Glutamatergic neuron (in vitro differentiated cells): ENCODE measurements around the gene QKI. TPM values are rescaled to one million over a fixed set of nuclear protein-coding genes. Genes with fewer than 3 reads are reported as not detected.

ENCODE experiments used
- DNase-seq: peaks from one replicate; pipeline ENCODE4 v3.0.0; 2022
- H3K27ac Mint-ChIP-seq: one replicate; pipeline ENCODE4 v1.8.0; 2020; ENCODE audit warnings: mild to moderate bottlenecking, mixed read lengths, inconsistent platforms; ENCODE audit not compliant: unreplicated experiment
- H3K27me3 Mint-ChIP-seq: one replicate; pipeline ENCODE4 v1.8.0; 2020; ENCODE audit warnings: mild to moderate bottlenecking, moderate library complexity, mixed read lengths, inconsistent platforms; ENCODE audit not compliant: unreplicated experiment
- H3K36me3 Mint-ChIP-seq: one replicate; pipeline ENCODE4 v1.8.0; 2020; ENCODE audit warnings: mild to moderate bottlenecking, mixed read lengths, inconsistent platforms; ENCODE audit not compliant: unreplicated experiment
- H3K4me1 Mint-ChIP-seq: one replicate; pipeline ENCODE4 v1.8.0; 2020; ENCODE audit warnings: mild to moderate bottlenecking, low read depth, mixed read lengths, inconsistent platforms; ENCODE audit not compliant: unreplicated experiment
- H3K4me3 Mint-ChIP-seq: one replicate; pipeline ENCODE4 v1.8.0; 2020; ENCODE audit warnings: mild to moderate bottlenecking, mixed read lengths, inconsistent platforms; ENCODE audit not compliant: unreplicated experiment
- H3K9me3 Mint-ChIP-seq: one replicate; pipeline ENCODE4 v1.8.0; 2020; ENCODE audit warnings: mild to moderate bottlenecking, moderate library complexity, mixed read lengths, inconsistent platforms; ENCODE audit not compliant: unreplicated experiment
- CTCF ChIP-seq: fragments of 200-600 bp; sonication (generic); IDR thresholded peaks from one replicate; pipeline ENCODE4 v1.5.0; 2021; ENCODE audit not compliant: partially characterized antibody, unreplicated experiment
- long read RNA-seq: library from polyadenylated mRNA; unstranded; transcript quantifications from one replicate; pipeline ENCODE4 v2.0.0, GENCODE V29; 2020; ENCODE audit not compliant: unreplicated experiment
- total RNA-seq: library from RNA; stranded (reverse); fragmentation: NEBNext Ultra II Directional; extraction: Animal tissue kit (Norgen Biotek cat#: 25700); gene quantifications from one replicate; pipeline ENCODE4 v1.2.1, GENCODE V29; 2021; ENCODE audit not compliant: unreplicated experiment

QKI gene
- total RNA-seq, result 50.5 TPM
- long read RNA-seq, result 0 reads

- peak within 1 kb of the TSS; percentile 76 for H3K4me3 Mint-ChIP-seq
- H3K36me3 Mint-ChIP-seq, result no peaks in the 10 kb centered on the region
- H3K9me3 Mint-ChIP-seq, result peaks cover 13% of the 10 kb centered on the region
- peaks cover 6% of the 10 kb centered on the region for H3K27me3 Mint-ChIP-seq
- no peak within 1 kb of the TSS for H3K27ac Mint-ChIP-seq
- peak; percentile 80 for DNase-seq
- no peak for TF ChIP-seq CTCF
- peaks cover 16% of the 10 kb centered on the region for H3K4me1 Mint-ChIP-seq
Observed at GRCh38 chr6:163414117-163414945, at the start of gene QKI. TSS of gene QKI (plus strand) at chr6:163414718. CDS start at chr6:163415194, 476 bp downstream.

- DNase-seq, result no peak
- no peak for TF ChIP-seq CTCF
- no peaks in the 10 kb centered on the region for H3K27me3 Mint-ChIP-seq
- no peak overlapping the region for H3K4me3 Mint-ChIP-seq
- H3K36me3 Mint-ChIP-seq, result no peaks in the 10 kb centered on the region
- peaks cover 8% of the 10 kb centered on the region for H3K9me3 Mint-ChIP-seq
- peaks cover 21% of the 10 kb centered on the region for H3K4me1 Mint-ChIP-seq
- H3K27ac Mint-ChIP-seq, result no peak overlapping the region
Observed at GRCh38 chr6:163366288-163366687, 48.2 kb upstream of the QKI start.

GRCh38 chr6:163367497-163368183, 46.9 kb upstream of the QKI start:
- no peak overlapping the region for H3K27ac Mint-ChIP-seq
- H3K36me3 Mint-ChIP-seq, result no peaks in the 10 kb centered on the region
- DNase-seq, result no peak
- H3K4me1 Mint-ChIP-seq, result peaks cover 22% of the 10 kb centered on the region
- no peak overlapping the region for H3K4me3 Mint-ChIP-seq
- H3K27me3 Mint-ChIP-seq, result no peaks in the 10 kb centered on the region
- H3K9me3 Mint-ChIP-seq, result peaks cover 8% of the 10 kb centered on the region
- no peak for TF ChIP-seq CTCF

GRCh38 chr6:163369141-163369540, 45.4 kb upstream of the QKI start:
- no peak for DNase-seq
- Mint-ChIP-seq H3K4me3 (no peak overlapping the region), H3K4me1 (peaks cover 22% of the 10 kb centered on the region), H3K27ac (peak overlapping the region; percentile 21), H3K9me3 (peaks cover 8% of the 10 kb centered on the region), H3K27me3 (no peaks in the 10 kb centered on the region), H3K36me3 (no peaks in the 10 kb centered on the region)
- TF ChIP-seq CTCF, result no peak
